HG02623 (cell line): Measurements from ENCODE around the gene SEMA5A.

Experiments used
- ATAC-seq: cut with Tn5 transposase; IDR thresholded peaks from one replicate; pipeline ENCODE4 v1.9.1; 2021; ENCODE audit warnings: moderate library complexity; ENCODE audit not compliant: unreplicated experiment

SEMA5A gene

DNA sequence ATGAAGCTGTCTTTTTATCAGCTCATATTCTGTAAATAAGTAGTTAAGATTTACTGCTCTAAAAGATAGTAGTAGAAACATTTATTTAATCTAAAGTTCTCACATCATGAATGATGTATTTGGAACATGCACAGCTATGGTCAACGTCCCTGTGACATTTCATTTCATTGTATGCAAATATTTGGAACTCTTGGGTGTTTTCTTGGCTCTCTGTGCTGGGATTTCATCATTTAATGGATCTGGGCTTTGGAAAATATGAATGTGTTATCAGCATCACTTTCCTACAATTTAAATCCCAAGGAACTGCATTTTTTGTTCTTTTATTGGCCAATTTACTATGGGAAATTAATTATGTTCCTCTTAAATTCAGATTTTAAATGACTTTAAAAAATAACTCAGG is 462.9 kb downstream of the SEMA5A start:
- ATAC-seq: no peak

DNA sequence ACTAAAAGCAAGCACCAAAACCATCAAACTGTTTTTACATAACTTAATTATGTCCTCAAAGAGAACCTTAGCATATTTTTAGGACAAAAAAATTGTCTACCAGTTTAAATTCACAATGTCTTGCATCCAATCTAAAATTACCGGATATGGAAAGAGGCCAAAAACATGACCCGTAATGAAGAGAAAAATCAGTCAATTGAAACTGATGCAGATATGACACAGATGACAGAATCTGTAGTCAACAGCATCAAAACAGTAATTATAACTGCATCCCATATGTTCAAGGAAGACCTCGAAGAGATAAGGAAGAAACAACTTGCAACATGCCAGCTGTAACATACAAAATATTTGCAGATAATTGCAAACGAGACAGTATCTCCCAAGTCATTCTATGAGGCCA is 473.2 kb downstream of the SEMA5A start:
- no peak for ATAC-seq

DNA sequence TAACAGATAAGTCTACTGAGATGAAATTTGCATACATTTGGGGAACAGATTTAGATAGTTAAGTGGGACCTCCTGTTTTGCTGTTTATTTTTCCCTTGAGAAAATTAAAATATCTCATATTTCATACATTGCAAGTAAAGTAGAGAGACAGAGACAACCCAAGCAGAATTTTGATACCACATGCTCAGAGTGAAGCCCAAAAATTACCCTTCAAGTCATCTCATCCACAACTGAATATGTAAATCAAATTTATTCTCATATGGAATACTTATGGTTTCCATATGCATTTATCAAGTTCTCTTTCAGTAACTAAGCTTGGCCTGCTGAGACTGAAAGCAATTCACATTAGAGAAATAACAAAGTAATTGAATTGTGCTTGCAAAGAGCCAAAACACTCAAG is 474.4 kb downstream of the SEMA5A start:
- no peak for ATAC-seq

DNA sequence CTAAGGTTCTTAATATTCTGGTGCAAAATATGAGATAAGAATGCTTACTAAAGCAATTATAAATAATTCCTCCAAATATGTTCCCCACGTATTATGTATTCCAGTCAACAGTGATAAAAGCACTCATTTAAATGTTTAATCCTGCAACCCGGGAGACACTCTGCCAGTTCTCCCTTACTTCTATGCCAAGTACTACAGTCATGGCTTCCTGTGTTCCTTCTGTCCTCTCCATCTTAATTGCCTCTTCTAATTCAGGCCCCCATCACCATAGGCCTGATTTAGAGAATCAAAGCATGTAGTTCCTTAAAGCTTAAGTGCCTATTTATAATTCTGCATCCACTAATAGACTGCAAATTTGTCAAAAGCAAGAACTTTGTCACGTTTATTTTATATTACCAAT is 474.8 kb downstream of the SEMA5A start:
- no peak for ATAC-seq

DNA sequence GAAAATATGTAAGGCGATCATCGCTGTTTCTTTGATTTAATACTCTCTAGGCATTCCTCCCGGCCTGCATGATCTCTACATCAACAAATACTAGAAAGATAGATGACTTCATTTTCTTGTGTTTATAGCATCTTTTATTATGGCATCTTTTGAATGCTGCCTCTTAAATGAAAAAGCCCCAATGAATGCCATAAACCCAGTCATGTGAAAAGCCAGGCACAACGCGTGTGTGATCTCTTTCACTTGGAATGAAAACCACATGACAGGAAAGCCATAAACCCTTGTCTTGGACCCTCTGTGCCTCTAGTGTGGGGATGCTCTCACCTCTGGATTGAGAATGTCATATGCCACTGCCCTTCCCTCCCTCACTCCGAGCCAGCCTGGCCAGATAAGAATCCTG is 476.2 kb downstream of the SEMA5A start:
- ATAC-seq: no peak

DNA sequence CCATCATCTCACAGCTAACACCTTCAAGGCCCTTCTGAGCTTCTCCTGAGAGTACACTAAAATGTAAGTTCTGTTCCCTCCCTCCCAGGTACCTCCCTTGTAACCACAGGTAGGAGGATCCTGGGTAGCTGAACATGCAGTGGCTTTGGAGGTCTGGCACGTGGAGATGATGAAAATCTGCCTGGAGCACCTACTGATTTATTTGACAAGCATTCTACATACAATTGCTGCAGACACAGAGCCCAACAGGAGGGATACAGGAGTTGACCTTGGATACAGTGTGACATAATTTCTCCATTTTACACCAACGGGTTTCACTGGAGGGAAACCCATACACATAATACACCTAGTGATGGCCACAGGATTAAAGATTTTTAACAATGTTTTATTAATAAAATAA is 478.7 kb downstream of the SEMA5A start:
- no peak for ATAC-seq

DNA sequence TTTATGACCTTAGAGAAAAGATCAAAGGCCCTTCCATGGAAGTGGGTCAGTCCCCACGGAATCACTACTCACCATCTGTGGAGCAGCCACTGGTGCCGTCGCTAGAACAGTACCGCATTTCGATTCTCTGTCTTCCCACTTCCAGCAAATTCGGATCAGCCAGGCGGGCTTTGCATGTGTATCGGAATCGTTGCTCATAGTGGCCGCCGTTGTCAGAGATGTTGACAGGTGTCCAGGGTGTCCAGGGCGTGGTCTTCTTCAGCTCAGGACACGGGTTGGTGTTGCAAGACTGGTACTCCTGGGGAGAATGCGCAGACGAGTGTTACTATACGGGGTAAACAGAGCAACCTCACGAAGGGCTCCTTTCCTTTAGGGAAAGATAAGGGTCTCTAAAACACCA is 479.5 kb downstream of the SEMA5A start:
- no peak for ATAC-seq

DNA sequence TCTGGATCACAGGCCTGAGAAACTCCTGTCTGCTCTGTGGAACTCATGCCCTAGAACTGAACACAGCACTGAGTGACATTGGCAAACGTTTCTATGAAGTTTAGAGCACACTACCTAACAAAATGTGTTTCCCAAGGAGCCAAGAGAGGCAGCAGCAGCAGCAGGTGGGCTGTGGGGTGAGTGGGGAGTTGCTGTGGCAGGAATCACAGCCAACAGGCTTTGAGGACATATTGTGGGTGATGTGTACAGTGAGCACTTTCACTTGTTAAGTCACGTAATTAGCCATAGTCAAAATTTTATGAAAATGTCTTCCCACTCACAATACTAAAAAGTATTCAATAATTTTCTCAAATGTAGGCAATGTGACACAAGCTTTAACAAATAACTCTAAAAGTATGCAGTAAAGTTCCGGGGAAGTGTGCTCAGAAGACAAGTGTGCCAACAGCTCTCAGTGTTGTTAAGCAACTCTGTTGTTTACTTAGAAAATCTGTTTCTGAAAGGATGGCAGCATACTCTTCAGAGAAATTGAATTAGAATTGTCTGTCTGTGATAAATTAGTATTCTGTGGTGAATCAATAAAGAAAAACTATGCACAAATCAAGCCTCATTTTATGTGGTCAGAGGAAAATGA is 482.1 kb downstream of the SEMA5A start:
- ATAC-seq: no peak

DNA sequence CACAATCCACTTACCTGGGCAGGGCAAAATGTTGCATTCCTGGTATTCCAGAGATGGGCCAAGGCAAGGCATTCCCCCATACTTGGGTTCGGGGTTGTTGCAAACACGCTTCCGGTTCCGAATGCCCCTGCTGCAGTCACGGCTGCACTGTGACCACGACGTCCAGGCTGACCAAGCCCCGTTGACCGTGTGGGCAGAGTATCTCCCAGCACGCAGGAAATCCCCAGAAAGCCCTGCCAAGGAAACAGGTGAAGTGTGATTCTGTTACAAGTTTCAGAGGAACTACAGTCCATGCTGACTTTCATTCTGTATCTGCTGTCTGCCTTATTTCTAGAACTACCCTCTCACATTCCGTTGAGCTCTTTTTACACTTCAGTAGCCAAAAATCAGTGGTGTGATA is 483.0 kb downstream of the SEMA5A start:
- ATAC-seq: no peak

DNA sequence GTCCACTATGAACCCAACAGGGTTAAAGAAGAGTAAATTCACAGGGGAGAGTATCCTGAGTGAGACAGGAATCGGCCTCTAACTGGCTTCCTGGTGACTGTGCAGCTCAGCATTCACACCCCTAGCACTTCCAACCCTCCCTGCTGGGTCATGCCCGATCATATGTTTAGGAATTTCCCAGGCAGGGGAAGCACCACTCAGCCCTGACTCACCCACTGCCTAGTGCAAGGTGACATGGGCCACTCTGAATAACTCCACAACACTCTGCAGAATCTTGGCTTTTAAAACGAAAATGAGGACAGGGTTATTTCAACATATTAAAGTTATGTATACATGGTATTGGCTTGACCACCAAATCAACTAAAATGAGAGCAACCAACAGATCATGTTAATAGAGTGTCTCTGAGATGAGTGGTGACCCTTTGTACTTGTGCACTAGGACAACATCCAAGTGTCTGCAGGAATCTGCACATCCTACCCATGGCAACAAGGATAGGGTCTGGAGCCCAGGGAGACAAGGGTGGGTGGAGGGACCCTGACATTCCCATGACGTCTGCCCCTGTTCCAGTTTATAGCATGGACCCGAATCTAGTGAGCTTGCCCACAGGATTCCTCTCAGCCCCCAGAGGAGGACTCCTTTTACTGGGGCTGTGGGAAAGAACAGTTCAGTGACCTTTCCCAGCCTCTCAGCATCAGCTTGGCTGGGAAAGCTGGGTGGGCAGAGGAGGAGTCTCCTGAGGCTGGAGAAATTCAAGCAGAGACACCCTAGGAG is 485.8 kb downstream of the SEMA5A start:
- no peak for ATAC-seq

DNA sequence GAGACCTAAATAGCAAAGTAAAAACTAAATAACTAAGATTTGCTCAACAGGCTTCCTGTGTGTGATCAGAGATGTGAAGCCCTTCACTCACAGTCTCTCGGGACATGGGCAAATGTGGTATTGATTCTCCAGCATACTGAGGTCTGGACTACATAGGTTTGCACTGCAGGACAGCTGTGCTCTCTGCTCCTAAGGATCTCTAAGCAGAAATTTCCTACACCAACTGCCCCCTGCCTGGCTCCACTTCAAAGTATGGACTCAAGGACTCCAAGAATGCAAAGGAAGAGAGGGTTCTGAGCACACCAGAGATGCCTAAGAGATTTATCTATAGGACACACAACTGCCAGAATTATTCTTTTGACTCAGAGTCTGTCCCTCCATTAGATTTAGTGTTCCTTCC is 487.2 kb downstream of the SEMA5A start:
- ATAC-seq: no peak

DNA sequence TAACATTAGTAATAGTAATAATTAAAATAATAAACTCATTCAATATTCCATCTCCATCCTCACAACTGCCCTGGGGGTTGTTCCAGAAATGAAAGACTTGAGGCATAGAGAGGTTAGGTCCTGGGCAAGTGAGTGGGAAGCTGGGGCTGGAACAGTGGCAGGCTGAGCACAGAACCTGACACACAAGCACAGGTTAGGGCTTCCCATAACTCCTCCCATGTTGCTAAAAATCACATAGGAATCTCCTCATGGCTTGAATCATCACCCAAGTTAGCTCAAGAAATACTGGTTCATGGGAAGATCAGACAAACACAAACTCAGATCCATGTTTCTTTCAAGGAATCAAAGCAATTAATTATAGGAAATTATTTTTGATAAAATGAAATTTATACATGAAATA is 487.7 kb downstream of the SEMA5A start:
- no peak for ATAC-seq

DNA sequence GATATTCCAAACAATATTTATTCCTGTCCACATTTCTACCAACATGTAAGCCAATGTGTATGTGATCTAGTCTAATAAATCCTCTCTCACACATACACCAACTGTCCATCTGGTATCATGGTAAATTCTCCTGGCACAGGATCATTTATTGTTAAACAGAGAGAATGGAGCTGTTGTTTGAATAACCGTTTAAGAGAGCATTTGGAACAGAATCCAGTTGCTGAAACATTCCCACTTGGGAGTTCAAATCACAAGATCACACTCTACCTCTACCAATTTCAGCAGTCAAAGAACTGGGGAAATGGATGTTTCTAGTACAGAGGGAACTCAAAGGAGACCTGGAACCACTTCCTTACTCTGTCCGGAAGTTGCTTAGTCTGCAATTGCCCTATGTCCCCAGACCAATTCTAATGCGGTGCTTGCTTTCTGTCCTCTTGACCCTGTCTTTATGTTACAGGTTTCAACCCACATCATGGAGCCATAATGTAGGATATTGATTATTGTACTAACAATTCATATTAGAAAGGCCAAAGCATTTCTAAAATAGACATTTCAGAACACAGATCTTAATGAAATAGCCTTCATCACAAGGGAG is 488.4 kb downstream of the SEMA5A start:
- no peak for ATAC-seq

DNA sequence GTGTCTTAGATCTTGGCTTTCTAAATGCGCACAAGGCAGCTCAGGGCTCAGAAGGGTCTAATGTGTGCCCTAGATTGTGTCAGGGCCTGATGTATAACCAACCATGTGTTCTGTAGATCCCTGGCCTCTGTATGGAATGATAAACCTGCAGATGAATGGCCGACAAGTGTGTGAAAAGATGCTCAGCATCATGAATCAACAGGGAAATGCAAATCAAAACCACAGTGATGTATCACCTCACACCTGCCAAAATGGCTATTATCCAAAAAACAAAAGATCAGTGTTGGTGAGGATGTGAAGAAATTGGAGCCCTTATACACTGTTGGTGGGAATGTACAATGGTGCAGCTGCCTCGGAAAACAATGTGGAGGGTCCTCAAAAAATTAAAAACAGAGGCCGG is 489.8 kb downstream of the SEMA5A start:
- no peak for ATAC-seq

DNA sequence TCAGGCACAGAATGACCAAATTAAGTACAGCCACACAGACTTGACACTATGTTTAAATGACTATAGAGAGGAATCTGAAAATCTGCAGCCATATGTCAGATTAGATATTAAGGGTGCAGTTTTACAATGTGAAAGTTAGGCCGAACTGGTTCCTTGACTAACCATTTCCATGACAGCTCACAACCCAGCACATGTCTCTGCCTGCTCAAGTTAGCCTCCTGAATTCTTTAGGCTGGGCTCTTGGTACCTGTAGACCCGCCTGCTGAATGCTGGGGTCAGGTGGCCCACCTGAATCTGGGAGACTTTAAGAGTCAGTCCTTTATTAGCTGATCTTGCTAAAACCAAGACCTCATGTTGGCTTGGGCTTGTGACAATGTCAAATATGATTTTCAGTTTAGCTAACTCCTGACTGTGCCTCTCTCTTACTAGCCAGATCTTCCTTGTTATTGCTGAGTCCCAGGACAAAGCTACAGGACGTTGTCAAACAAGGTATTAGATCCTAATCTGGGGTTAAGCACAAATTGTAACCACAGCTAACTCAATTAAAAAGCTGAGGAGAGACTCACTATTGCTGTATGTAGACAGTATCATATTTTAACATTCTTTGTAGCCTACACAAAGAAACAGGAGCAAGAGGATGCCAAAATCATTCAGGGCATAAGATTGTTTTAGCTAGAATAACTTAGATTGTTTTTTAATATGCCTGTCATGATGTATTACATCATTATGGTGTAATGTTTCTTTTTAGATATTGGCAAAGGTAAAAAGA is 490.9 kb downstream of the SEMA5A start:
- ATAC-seq: no peak

DNA sequence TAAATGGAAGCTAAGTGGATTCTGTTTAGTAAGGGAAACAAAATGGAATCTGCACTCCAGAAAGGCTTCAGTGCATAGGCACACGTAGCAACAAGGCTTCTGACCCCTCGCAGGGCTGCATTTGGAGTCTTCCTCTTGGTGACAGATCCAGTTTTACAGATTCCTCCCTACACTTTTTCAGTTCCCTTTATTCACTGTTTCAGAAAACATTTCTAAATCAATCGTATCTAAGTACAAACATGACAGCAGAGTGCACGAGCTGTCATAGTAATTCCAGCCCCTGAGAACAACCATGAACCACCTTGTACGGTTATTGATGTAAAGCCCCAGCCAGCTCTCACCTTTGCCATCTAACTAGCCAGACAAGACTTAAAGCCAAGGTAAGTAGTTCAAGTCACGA is 491.6 kb downstream of the SEMA5A start:
- ATAC-seq: no peak

DNA sequence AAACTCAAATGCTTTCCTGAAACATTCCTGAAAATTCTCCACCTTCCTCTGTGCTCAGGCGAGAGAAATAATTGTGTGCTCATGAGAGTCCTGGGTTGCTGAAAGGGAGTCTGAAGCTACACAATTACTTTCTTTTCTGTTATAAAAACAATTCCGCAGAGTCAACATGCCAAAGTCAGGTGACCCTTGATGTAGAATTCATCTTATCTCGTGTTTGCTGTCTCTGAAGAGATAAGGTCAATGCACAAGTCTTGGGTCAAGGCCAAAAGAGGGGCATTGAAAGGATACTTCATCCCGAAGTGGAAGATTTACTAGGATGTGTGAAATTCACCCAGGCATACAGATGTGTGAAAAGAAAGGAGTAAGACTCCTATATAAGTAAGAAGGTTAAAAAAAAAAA is 493.5 kb downstream of the SEMA5A start:
- ATAC-seq: no peak

DNA sequence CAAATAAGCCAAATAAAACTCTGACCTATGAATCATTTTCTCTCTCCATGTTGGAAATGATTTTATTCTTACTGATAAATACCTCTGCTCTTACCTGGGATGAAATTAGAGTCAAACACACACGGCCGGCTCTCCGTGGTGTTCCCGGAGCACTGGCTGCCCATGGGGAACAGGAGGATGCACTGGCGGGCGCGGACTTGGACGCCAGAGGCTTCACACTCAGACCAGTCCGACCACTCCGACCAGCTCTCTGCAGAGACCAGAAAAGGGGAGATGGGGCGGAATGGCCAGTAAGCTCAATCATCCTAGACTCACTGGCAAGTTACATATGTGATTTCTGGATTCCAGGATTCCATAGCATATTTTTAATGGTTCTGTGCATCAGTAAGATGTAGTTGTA is 494.1 kb downstream of the SEMA5A start:
- ATAC-seq: no peak

DNA sequence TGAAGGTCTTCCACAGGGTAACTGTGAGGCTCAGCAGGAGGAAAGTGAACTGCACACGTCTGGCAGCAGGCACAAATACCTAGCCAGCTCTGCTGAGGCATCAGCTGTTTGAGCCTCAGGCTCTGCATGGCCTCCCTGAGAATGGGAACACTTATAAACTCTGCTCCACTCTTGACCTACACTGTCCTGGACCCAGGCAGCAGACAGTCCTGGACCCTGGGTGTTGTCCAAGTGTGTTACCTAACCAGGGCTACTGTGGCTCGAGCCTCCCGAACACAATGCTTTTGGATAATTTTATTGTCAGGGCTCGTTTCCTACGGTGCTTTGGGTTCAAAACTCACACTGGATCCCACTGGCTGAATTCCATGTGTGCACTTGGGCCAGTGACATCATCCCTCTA is 497.9 kb downstream of the SEMA5A start:
- no peak for ATAC-seq

DNA sequence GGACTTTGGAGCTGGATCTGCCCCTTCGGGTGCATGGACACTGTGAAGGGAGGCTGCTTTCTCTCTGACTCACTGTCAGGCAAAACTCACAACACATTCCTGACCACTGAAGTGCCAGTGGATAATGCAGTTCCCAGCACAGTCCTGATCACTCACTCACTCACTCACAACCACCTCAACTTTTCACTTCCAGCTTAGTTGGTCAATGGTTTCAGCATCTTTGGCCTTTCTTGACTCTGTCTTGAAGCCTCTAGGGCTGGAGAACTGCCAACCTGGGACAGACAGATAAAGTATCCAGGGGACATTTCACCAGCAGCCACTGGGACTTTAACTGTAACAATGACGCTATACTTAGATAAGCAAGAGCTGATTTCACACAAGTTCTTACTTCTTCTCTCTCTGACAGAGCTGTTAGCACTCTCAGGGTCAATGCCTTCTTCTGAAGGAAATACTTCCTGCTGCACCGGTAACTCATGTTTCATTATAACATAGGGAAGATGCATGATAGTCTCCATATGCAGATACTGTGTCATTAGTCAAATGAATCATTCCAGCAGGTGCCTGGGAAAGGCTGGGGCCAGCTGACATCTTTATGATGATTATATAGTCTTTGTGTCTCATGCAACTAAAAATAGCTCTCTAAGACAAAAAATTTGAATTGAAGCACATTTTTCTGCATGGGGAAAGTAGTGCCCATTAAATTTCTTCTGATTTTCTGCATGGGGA is 499.0 kb downstream of the SEMA5A start:
- no peak for ATAC-seq

DNA sequence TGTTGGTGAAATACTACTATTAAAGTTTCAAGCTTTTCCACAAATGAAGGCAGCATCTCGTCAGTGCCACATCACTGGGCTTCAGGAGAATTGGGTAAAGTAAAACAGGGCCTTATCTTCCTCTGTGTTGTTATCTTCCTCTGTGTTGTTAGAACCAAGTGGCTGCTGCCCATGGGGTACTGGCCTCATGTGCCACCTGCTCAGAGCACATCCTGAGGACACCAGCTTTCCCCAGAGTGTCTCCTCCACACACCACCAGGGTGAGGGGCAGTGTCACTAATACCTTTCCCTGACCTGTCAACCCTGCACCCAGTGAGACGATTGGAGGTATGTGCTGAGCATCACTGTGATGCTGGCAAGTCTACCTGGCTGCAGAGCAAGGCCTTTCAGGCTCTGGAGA is 499.9 kb downstream of the SEMA5A start:
- no peak for ATAC-seq
